BE2C (cell line): ENCODE measurements around the gene TPM1.

Experiments
- DNase-seq: peaks from one replicate; pipeline ENCODE4 v3.0.0-alpha.2; 2020
- H3K27me3 ChIP-seq: fragments of 250-450 bp; sonication (Bioruptor Pico); 2 replicates; pipeline ENCODE4 v1.5.1; 2020; ENCODE audit warnings: mild to moderate bottlenecking
- H3K36me3 ChIP-seq: fragments of 250-450 bp; sonication (Bioruptor Pico); 2 replicates; pipeline ENCODE4 v1.5.1; 2020; ENCODE audit warnings: mild to moderate bottlenecking
- H3K4me1 ChIP-seq: fragments of 250-450 bp; sonication (Bioruptor Pico); 2 replicates; pipeline ENCODE4 v1.5.1; 2020
- H3K4me3 ChIP-seq: 2 replicates; pipeline ENCODE4 v1.5.1; 2011; ENCODE audit warnings: low read depth, low read length
- H3K9me3 ChIP-seq: fragments of 250-450 bp; sonication (Bioruptor Pico); 2 replicates; pipeline ENCODE4 v1.5.1; 2020
- CTCF ChIP-seq: IDR thresholded peaks from 2 replicates; pipeline ENCODE4 v1.5.1; 2012; ENCODE audit warnings: mild to moderate bottlenecking, low read depth, low read length

The TPM1 gene

DNA sequence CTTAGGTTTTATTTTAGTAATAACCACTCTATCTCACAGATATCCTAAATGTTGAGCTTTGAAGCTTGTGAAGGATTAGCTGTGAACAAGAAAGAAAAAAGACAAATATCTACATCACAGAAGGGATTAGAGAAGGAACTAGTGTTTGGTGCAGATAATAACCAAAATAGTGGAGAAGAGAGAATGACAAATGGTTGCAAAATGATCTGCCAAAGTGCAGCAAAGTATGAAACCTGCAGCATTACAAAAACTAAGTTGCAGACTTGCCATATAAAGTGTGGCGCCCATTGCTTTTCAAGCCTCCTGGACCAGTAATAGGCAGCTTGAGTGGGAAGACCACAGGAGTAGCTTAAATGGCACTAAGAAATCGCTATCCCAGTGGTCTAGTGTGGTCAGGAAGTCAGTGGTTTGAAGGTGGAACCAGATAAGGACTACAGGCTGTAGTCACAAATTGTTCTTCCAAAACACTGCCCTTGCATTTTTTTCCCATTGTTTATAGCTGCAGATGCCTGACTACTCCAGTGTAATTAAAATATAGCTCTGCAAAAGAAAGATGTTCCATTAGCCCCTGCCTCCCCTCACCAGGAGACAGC lies 20.7 kb downstream of the TPM1 start:
- H3K4me3 ChIP-seq: no peak overlapping the region
- no peaks in the 10 kb centered on the region for H3K27me3 ChIP-seq
- peaks cover 28% of the 10 kb centered on the region for H3K4me1 ChIP-seq
- DNase-seq: no peak
- peaks cover 92% of the 10 kb centered on the region for H3K36me3 ChIP-seq
- H3K9me3 ChIP-seq: no peaks in the 10 kb centered on the region
- TF ChIP-seq CTCF: no peak

DNA sequence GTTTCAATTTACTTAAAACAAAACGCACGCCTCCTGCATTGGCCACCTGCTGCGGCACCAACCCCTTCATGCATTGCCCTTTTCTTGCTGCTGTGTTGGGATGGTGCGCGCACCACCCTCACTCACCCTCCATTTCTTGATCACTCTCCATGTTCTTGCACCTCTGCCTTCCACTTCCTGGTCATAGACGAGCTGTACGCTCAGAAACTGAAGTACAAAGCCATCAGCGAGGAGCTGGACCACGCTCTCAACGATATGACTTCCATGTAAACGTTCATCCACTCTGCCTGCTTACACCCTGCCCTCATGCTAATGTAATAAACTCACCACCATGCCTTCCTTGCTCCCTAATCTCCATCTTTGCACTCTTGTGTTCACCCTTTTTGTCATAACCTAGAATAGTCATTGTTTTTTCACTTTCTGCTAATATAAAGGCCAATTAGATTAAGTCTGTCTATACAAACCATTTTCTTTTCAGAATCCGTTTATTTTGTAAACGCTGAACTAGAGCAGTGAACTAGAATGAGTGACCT lies 21.4 kb downstream of the TPM1 start:
- TF ChIP-seq CTCF: no peak
- no peak for DNase-seq
- Histone ChIP-seq H3K4me1 (peaks cover 21% of the 10 kb centered on the region), H3K36me3 (peaks cover 91% of the 10 kb centered on the region), H3K4me3 (no peak overlapping the region), H3K9me3 (no peaks in the 10 kb centered on the region), H3K27me3 (no peaks in the 10 kb centered on the region)

DNA sequence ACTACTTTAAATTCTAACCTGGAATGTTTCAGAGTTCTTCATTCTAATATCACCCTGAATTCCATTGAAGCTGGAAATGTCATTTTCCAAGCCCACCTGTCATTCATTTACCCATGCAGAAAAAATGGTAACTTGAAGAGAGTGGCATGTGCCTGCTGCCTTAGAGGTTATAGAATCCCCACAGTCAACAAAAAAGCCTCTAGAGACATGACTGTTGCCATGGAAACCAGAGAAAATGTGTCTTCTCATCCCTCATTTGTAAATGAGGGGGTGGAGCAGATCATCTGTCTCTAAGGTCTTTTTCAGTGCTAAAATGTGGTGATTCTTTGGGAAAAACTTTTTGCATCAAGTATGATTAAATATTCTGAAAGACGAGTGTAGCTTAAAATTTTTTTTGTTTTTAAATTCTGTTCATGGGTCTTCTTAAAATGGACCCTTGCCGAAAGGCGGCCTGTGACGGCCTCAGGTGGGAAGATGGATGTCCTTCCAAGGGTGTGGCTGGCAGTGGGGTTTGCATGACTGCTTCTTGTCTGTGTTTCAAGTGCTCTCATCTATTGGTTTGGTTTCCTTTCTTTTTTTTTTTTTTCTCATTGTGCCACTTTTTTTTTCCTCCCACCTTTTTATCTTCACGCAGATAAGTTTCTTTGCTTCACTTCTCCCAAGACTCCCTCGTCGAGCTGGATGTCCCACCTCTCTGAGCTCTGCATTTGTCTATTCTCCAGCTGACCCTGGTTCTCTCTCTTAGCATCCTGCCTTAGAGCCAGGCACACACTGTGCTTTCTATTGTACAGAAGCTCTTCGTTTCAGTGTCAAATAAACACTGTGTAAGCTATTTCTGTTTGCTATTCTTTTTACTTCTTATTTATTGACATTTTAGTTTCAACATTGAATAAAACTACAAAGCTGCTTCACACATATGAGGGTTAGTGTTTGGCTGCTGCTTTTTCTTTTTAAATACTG lies 23.0 kb downstream of the TPM1 start:
- peaks cover 88% of the 10 kb centered on the region for H3K36me3 ChIP-seq
- TF ChIP-seq CTCF: no peak
- peaks cover 8% of the 10 kb centered on the region for H3K4me1 ChIP-seq
- DNase-seq: no peak
- no peaks in the 10 kb centered on the region for H3K9me3 ChIP-seq
- no peak overlapping the region for H3K4me3 ChIP-seq
- H3K27me3 ChIP-seq: no peaks in the 10 kb centered on the region

DNA sequence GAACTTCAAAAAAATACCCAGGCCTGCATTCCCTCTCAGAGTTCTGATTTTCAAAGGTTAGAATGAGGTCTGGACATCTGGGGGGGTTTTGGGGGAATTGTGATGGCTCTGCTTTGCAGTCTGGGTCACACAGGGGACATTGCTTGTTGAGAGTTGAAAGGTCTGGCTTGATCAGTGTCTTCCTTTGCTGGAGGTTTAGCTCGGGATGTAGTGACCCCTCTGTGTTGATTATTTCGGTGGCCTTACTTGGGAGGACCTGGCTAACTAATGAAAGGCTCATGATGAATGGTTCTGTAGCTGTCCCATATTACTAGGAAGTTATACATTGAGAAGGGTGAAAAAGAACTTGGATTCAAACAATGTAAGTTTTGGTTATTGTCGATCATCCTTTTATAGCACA lies 23.7 kb downstream of the TPM1 start:
- H3K27me3 ChIP-seq: no peaks in the 10 kb centered on the region
- peaks cover 88% of the 10 kb centered on the region for H3K36me3 ChIP-seq
- no peak for TF ChIP-seq CTCF
- H3K4me3 ChIP-seq: no peak overlapping the region
- peaks cover under 1% of the 10 kb centered on the region for H3K4me1 ChIP-seq
- DNase-seq: no peak
- no peaks in the 10 kb centered on the region for H3K9me3 ChIP-seq

- H3K4me1 ChIP-seq: no peaks in the 10 kb centered on the region
- no peak for DNase-seq
- H3K36me3 ChIP-seq: peaks cover 81% of the 10 kb centered on the region
- no peaks in the 10 kb centered on the region for H3K27me3 ChIP-seq
- H3K4me3 ChIP-seq: no peak overlapping the region
- TF ChIP-seq CTCF: no peak
- no peaks in the 10 kb centered on the region for H3K9me3 ChIP-seq
These were observed 24.8 kb downstream of the TPM1 start for GRCh38 chr15:63067306-63067705.
